ENCODE data around the gene CNTN4.
"Not testable (repeated sequence)": the region's sequence is repeated elsewhere in the genome, so short reads cannot be mapped to it uniquely, and the experiment has no call there.

Gene CNTN4

GRCh38 chr3:2525968-2526367, 427.3 kb downstream of the CNTN4 start:
- no peak for DNase-seq

GRCh38 chr3:2526926-2527325, 428.3 kb downstream of the CNTN4 start:
- no peak for DNase-seq

GRCh38 chr3:2527328-2527727, 428.7 kb downstream of the CNTN4 start:
- not testable (repeated sequence) for DNase-seq

GRCh38 chr3:2534767-2535166, 436.1 kb downstream of the CNTN4 start:
- DNase-seq: not testable (repeated sequence)

GRCh38 chr3:2535206-2535605, 436.5 kb downstream of the CNTN4 start:
- DNase-seq: no peak

- no peak for DNase-seq
Measured at GRCh38 chr3:2536575-2536974, 437.9 kb downstream of the CNTN4 start.

GRCh38 chr3:2540115-2540514, 441.4 kb downstream of the CNTN4 start:
- no peak for DNase-seq

- peak; percentile 91 for DNase-seq
Measured at GRCh38 chr3:2543247-2543646, 444.6 kb downstream of the CNTN4 start.

GRCh38 chr3:2544212-2544611, 445.5 kb downstream of the CNTN4 start:
- DNase-seq: no peak

- no peak for DNase-seq
Measured at GRCh38 chr3:2544718-2545117, 446.1 kb downstream of the CNTN4 start.

- no peak for DNase-seq
Measured at GRCh38 chr3:2547049-2547448, 448.4 kb downstream of the CNTN4 start.

- no peak for DNase-seq
Measured at GRCh38 chr3:2554656-2555055, 456.0 kb downstream of the CNTN4 start.

- no peak for DNase-seq
Measured at GRCh38 chr3:2558796-2559195, 460.1 kb downstream of the CNTN4 start.

GRCh38 chr3:2567451-2567850, 468.8 kb downstream of the CNTN4 start:
- no peak for DNase-seq

- DNase-seq: no peak
Measured at GRCh38 chr3:2568156-2568555, 469.5 kb downstream of the CNTN4 start.

- DNase-seq: no peak
Measured at GRCh38 chr3:2568929-2569328, 470.3 kb downstream of the CNTN4 start.

- DNase-seq: no peak
Measured at GRCh38 chr3:2577571-2577970, 478.9 kb downstream of the CNTN4 start.

- no peak for DNase-seq
Measured at GRCh38 chr3:2578560-2578959, 479.9 kb downstream of the CNTN4 start.

- DNase-seq: no peak
Measured at GRCh38 chr3:2579206-2579605, 480.5 kb downstream of the CNTN4 start.

GRCh38 chr3:2583046-2583445, 484.4 kb downstream of the CNTN4 start:
- DNase-seq: no peak

GRCh38 chr3:2589336-2589969, 490.8 kb downstream of the CNTN4 start:
- DNase-seq: no peak

GRCh38 chr3:2595486-2595885, 496.8 kb downstream of the CNTN4 start:
- DNase-seq: no peak

GRCh38 chr3:2597615-2598014, 498.9 kb downstream of the CNTN4 start:
- no peak for DNase-seq

- DNase-seq: no peak
Measured at GRCh38 chr3:2599471-2599870, 500.8 kb downstream of the CNTN4 start.

- DNase-seq: no peak
Measured at GRCh38 chr3:2603692-2604289, 505.1 kb downstream of the CNTN4 start.
